Measurements from ENCODE around the gene CDKN1B. TPM values are rescaled to one million over a fixed set of nuclear protein-coding genes. Genes with fewer than 3 reads are reported as not detected.

CDKN1B gene
- 100 to 1,000 TPM; 105 to 205 (median 191) TPM for total RNA-seq
- 10 to 100 TPM; 15.1 to 32.8 TPM for polyA plus RNA-seq
- total RNA-seq = 411 reads per million, percentile 97 among the genes with 10 or more reads in this experiment

DNA sequence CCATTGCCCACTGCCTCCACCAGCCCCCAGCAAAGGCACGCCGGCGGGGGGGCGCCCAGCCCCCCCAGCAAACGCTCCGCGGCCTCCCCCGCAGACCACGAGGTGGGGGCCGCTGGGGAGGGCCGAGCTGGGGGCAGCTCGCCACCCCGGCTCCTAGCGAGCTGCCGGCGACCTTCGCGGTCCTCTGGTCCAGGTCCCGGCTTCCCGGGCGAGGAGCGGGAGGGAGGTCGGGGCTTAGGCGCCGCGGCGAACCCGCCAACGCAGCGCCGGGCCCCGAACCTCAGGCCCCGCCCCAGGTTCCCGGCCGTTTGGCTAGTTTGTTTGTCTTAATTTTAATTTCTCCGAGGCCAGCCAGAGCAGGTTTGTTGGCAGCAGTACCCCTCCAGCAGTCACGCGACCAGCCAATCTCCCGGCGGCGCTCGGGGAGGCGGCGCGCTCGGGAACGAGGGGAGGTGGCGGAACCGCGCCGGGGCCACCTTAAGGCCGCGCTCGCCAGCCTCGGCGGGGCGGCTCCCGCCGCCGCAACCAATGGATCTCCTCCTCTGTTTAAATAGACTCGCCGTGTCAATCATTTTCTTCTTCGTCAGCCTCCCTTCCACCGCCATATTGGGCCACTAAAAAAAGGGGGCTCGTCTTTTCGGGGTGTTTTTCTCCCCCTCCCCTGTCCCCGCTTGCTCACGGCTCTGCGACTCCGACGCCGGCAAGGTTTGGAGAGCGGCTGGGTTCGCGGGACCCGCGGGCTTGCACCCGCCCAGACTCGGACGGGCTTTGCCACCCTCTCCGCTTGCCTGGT, at the start of gene CDKN1B:
Gene CDKN1B, plus strand, starts transcription at position 576 of the 793 bp plus-strand sequence. CDS start 472 bp downstream, outside the sequence.
- peak within 1 kb of the TSS; percentile 97 to 99 (median 99) for H3K27ac Mint-ChIP-seq
- intact Hi-C loops (cut with micrococcal nuclease) = loop anchor here (1.0 to 5.0 kb wide), 8 partner anchors 8 to 1065 kb away; partner anchors contain the start of genes BORCS5 (in 2 of the 2) and CREBL2 (in 1 of the 2)
- peak within 1 kb of the TSS; percentile 99 for H3K27ac ChIP-seq (ENCODE audit: low read depth, low read length)
- peak within 1 kb of the TSS; percentile 94 for H3K4me3 ChIP-seq (ENCODE audit: low read length)
- H3K9me3 Mint-ChIP-seq = peaks cover 0 to 1% (median 0%) of the 10 kb centered on the region in 11 donors
- DNase-seq (peak; percentile 68 to 91 (median 87)), ATAC-seq (peak; percentile 77)
- peaks cover 16 to 36% (median 29%) of the 10 kb centered on the region in 3 experiments for H3K36me3 ChIP-seq (ENCODE audit: control insufficient read depth in 2 of 3, insufficient read depth in 3 of 3, low read length in 3 of 3)
- no peaks in the 10 kb centered on the region for H3K27me3 ChIP-seq (ENCODE audit: control insufficient read depth in 2 of 2, insufficient read depth in 2 of 2, low read length in 2 of 2)
- H3K4me1 Mint-ChIP-seq = peaks cover 43 to 66% (median 55%) of the 10 kb centered on the region in 7 donors
- H3K4me3 Mint-ChIP-seq = peak within 1 kb of the TSS; percentile 87 to 100 (median 98)
- no peaks in the 10 kb centered on the region for H3K27me3 Mint-ChIP-seq
- CTCF ChIA-PET = interaction anchor here (0.8 to 4.3 kb wide), 7 partner anchors 10 to 360 kb away, joined by 3 to 41 read pairs (median 8); partner anchors contain the start of genes BORCS5, DUSP16 and GPR19
- peaks cover 20 to 44% (median 36%) of the 10 kb centered on the region in 5 donors for H3K36me3 Mint-ChIP-seq
- peaks cover 24 to 39% of the 10 kb centered on the region in 2 donors for H3K4me1 ChIP-seq (ENCODE audit: control insufficient read depth in 2 of 2, insufficient read depth in 2 of 2, low read length in 2 of 2)
- H3K9me3 ChIP-seq (ENCODE audit: control insufficient read depth in 2 of 3, low read length in 3 of 3) = no peaks in the 10 kb centered on the region
- POLR2A ChIA-PET = interaction anchor here (0.6 to 35.7 kb wide), 23 partner anchors 0 to 367 kb away, joined by 3 to 1179 read pairs (median 8); partner anchors contain the start of genes BORCS5, CDKN1B, CREBL2 and DDX47

DNA sequence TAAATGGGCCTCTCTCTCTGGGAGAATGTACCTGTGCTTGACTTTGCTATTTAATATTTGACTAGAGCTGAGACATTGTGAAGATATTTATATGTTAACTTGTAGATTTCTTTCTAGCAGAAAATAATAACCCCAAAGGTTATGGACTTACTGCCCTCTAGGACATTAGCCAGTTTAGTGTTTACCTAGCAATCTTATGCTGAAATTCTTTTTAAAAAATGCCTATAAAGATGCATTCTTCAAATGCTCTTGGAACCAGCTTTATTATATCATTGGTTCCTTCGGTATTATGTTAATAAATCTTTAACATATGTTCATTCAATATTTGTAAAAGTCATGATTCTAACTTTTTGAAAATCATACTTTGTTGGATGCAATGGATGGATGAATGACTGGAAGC, 49.2 kb upstream of the CDKN1B start:
- Mint-ChIP-seq H3K4me1 (peaks cover 0 to 17% (median 0%) of the 10 kb centered on the region in 7 donors), H3K4me3 (no peak overlapping the region), H3K27ac (no peak overlapping the region), H3K36me3 (no peaks in the 10 kb centered on the region), H3K27me3 (no peaks in the 10 kb centered on the region), H3K9me3 (no peaks in the 10 kb centered on the region)
- Histone ChIP-seq H3K4me3 (ENCODE audit: low read length) (no peak overlapping the region), H3K27ac (ENCODE audit: low read depth, low read length) (no peak overlapping the region), H3K4me1 (ENCODE audit: control insufficient read depth in 2 of 2, insufficient read depth in 2 of 2, low read length in 2 of 2) (no peaks in the 10 kb centered on the region), H3K36me3 (ENCODE audit: control insufficient read depth in 2 of 3, insufficient read depth in 3 of 3, low read length in 3 of 3) (no peaks in the 10 kb centered on the region), H3K9me3 (ENCODE audit: control insufficient read depth in 2 of 3, low read length in 3 of 3) (no peaks in the 10 kb centered on the region), H3K27me3 (ENCODE audit: control insufficient read depth in 2 of 2, insufficient read depth in 2 of 2, low read length in 2 of 2) (no peaks in the 10 kb centered on the region)
- intact Hi-C loops (cut with micrococcal nuclease) = no loop called here
- no peak for DNase-seq
- ChIA-PET CTCF (no interaction called here), POLR2A (no interaction called here)
- no peak for ATAC-seq

DNA sequence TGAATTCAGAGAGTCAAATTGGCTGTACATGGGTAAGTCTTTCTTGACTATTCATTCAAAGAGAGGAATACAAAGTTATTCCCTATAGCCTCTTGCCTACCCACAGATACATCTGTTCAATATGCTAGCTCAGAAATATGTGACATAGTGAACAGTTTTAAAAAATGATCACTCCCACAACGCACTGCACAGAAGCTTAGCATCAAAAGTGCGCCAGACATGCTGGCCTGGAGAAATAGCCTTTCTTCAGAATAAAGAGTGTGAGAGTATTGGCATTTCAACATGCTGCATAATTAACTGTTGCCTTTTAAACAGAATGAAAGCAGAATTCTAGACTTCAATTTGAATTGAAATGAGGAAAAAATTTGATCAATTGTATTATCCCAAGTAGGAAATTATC, 48.1 kb upstream of the CDKN1B start:
- no peak for DNase-seq
- Histone ChIP-seq H3K9me3 (ENCODE audit: control insufficient read depth in 2 of 3, low read length in 3 of 3) (no peaks in the 10 kb centered on the region), H3K36me3 (ENCODE audit: control insufficient read depth in 2 of 3, insufficient read depth in 3 of 3, low read length in 3 of 3) (no peaks in the 10 kb centered on the region), H3K4me1 (ENCODE audit: control insufficient read depth in 2 of 2, insufficient read depth in 2 of 2, low read length in 2 of 2) (no peaks in the 10 kb centered on the region), H3K4me3 (ENCODE audit: low read length) (no peak overlapping the region), H3K27ac (ENCODE audit: low read depth, low read length) (no peak overlapping the region), H3K27me3 (ENCODE audit: control insufficient read depth in 2 of 2, insufficient read depth in 2 of 2, low read length in 2 of 2) (no peaks in the 10 kb centered on the region)
- peaks cover 0 to 6% (median 0%) of the 10 kb centered on the region in 5 donors for H3K36me3 Mint-ChIP-seq
- no peak for ATAC-seq
- POLR2A ChIA-PET = no interaction called here
- H3K9me3 Mint-ChIP-seq = no peaks in the 10 kb centered on the region
- intact Hi-C loops (cut with micrococcal nuclease) = no loop called here
- peaks cover 0 to 23% (median 0%) of the 10 kb centered on the region in 7 donors for H3K4me1 Mint-ChIP-seq
- no peaks in the 10 kb centered on the region for H3K27me3 Mint-ChIP-seq
- H3K27ac Mint-ChIP-seq = no peak overlapping the region
- H3K4me3 Mint-ChIP-seq = no peak overlapping the region
- CTCF ChIA-PET = interaction anchor here (0.6 kb wide), 1 partner anchor 274 kb away, joined by 4 read pairs; no protein-coding TSS in a partner anchor

DNA sequence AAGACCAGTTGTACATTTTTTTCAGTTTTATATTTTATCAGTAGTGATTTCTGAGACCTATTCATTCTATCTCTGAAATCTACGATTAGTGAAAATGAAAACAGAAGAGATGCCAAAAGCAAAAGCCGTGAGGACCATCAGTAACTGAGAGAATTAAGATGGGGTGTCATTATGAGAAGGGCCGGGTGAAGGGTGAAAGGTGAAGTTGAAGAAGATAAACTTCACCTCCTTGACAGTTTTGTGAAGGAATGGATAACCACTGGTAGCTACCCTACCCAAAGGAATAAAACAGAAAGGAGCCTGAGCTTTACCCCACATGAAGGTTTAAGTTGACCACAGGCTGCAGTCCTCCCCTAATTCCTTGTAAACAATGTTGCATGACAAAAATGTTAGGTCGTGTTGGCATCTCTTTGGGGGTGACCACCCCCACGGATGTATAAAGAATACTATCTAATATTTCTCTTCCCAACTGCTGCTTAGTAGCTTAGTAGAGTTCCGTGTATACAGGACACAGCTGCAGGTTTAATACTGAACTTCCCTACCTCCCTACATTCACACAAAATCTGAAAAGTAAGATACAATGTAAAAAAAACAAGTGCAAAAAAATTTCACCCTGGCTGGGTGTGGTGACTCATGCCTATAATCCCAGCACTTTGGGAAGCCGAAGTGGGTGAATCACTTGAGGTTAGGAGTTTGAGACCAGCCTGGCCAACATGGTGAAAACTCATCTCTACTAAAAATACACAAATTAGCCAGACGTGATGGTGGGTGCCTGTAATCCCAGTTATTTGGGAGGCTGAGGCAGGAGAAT, 45.1 kb upstream of the CDKN1B start:
- H3K27me3 ChIP-seq (ENCODE audit: control insufficient read depth in 2 of 2, insufficient read depth in 2 of 2, low read length in 2 of 2) = no peaks in the 10 kb centered on the region
- no peak overlapping the region for H3K4me3 ChIP-seq (ENCODE audit: low read length)
- DNase-seq (no peak), ATAC-seq (no peak)
- ChIA-PET CTCF (no interaction called here), POLR2A (interaction anchor here (0.5 to 1.9 kb wide), 3 partner anchors 12 to 46 kb away, joined by 3 to 7 read pairs (median 5); no protein-coding TSS in a partner anchor)
- Mint-ChIP-seq H3K4me1 (peaks cover 0 to 29% (median 0%) of the 10 kb centered on the region in 7 donors), H3K9me3 (no peaks in the 10 kb centered on the region), H3K27ac (no peak overlapping the region), H3K27me3 (no peaks in the 10 kb centered on the region), H3K4me3 (no peak overlapping the region), H3K36me3 (peaks cover 0 to 8% (median 0%) of the 10 kb centered on the region in 5 donors)
- no peaks in the 10 kb centered on the region for H3K36me3 ChIP-seq (ENCODE audit: control insufficient read depth in 2 of 3, insufficient read depth in 3 of 3, low read length in 3 of 3)
- intact Hi-C loops (cut with micrococcal nuclease) = no loop called here
- no peak overlapping the region for H3K27ac ChIP-seq (ENCODE audit: low read depth, low read length)
- H3K4me1 ChIP-seq (ENCODE audit: control insufficient read depth in 2 of 2, insufficient read depth in 2 of 2, low read length in 2 of 2) = no peaks in the 10 kb centered on the region
- H3K9me3 ChIP-seq (ENCODE audit: control insufficient read depth in 2 of 3, low read length in 3 of 3) = no peaks in the 10 kb centered on the region

DNA sequence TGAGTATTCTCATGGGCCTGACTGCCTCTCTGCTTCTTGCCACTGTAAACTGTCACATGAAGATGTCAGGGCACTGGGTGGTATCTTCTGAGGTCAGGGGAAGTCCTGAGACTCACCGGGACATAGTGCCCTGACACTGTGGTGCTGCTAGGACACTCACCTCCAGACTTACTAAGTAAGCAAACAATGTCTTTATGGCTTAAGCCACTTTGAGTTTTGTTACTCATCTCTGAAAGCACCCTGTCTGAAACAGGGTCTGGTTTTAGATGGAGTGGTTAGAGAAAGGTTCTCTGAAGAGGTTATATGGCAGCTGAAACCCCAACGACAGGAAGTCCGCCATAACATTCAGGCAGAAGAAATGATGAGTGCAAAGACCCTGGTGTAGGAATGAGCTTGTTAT, 43.9 kb upstream of the CDKN1B start:
- no peak for DNase-seq
- Mint-ChIP-seq H3K9me3 (no peaks in the 10 kb centered on the region), H3K27ac (no peak overlapping the region), H3K4me1 (peaks cover 0 to 29% (median 0%) of the 10 kb centered on the region in 7 donors), H3K4me3 (no peak overlapping the region), H3K27me3 (no peaks in the 10 kb centered on the region), H3K36me3 (peaks cover 0 to 8% (median 0%) of the 10 kb centered on the region in 5 donors)
- ATAC-seq = no peak
- no peaks in the 10 kb centered on the region for H3K4me1 ChIP-seq (ENCODE audit: control insufficient read depth in 2 of 2, insufficient read depth in 2 of 2, low read length in 2 of 2)
- intact Hi-C loops (cut with micrococcal nuclease) = no loop called here
- H3K4me3 ChIP-seq (ENCODE audit: low read length) = no peak overlapping the region
- H3K9me3 ChIP-seq (ENCODE audit: control insufficient read depth in 2 of 3, low read length in 3 of 3) = no peaks in the 10 kb centered on the region
- H3K27me3 ChIP-seq (ENCODE audit: control insufficient read depth in 2 of 2, insufficient read depth in 2 of 2, low read length in 2 of 2) = no peaks in the 10 kb centered on the region
- no peaks in the 10 kb centered on the region for H3K36me3 ChIP-seq (ENCODE audit: control insufficient read depth in 2 of 3, insufficient read depth in 3 of 3, low read length in 3 of 3)
- no peak overlapping the region for H3K27ac ChIP-seq (ENCODE audit: low read depth, low read length)
- ChIA-PET CTCF (no interaction called here), POLR2A (no interaction called here)

DNA sequence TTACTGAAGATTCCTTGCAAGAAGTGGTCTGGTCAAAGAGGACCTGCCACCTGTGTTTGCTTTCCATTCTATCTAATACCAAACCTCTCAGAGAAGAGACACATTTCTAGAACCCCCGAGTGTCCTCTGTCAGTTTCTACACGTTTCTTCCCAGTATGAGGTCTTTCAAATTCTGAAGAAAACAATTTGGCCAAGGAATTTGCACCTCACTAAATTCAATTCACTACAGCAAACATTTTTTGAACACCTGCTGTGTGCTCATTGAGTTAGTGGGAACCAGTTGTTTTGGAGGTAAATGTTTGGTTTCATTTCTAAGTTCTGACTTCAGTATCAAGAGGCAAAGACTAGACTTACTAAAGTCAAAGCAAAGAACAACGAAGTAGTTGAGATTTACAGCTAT, 40.6 kb upstream of the CDKN1B start:
- peaks cover 0 to 24% (median 0%) of the 10 kb centered on the region in 7 donors for H3K4me1 Mint-ChIP-seq
- Histone ChIP-seq H3K27me3 (ENCODE audit: control insufficient read depth in 2 of 2, insufficient read depth in 2 of 2, low read length in 2 of 2) (no peaks in the 10 kb centered on the region), H3K4me3 (ENCODE audit: low read length) (no peak overlapping the region), H3K9me3 (ENCODE audit: control insufficient read depth in 2 of 3, low read length in 3 of 3) (no peaks in the 10 kb centered on the region), H3K27ac (ENCODE audit: low read depth, low read length) (no peak overlapping the region), H3K36me3 (ENCODE audit: control insufficient read depth in 2 of 3, insufficient read depth in 3 of 3, low read length in 3 of 3) (no peaks in the 10 kb centered on the region), H3K4me1 (ENCODE audit: control insufficient read depth in 2 of 2, insufficient read depth in 2 of 2, low read length in 2 of 2) (no peaks in the 10 kb centered on the region)
- no peak overlapping the region for H3K27ac Mint-ChIP-seq
- no peaks in the 10 kb centered on the region for H3K9me3 Mint-ChIP-seq
- H3K36me3 Mint-ChIP-seq = peaks cover 0 to 8% (median 0%) of the 10 kb centered on the region in 5 donors
- POLR2A ChIA-PET = no interaction called here
- intact Hi-C loops (cut with micrococcal nuclease) = no loop called here
- DNase-seq (no peak), ATAC-seq (no peak)
- H3K4me3 Mint-ChIP-seq = no peak overlapping the region
- no peaks in the 10 kb centered on the region for H3K27me3 Mint-ChIP-seq
- CTCF ChIA-PET = interaction anchor here (0.6 kb wide), 2 partner anchors 56 to 1771 kb away, joined by 4 to 7 read pairs; no protein-coding TSS in a partner anchor

Measured in naive thymus-derived CD4-positive, alpha-beta T cell (primary cell).